Inflammatory macrophage treated with lipopolysaccharide for 4 hours (primary cell): ENCODE results near the gene PDAP1.
"Not testable (repeated sequence)": the region's sequence is repeated elsewhere in the genome, so short reads cannot be mapped to it uniquely, and the experiment has no call there.

Experiments
- DNase-seq: peaks from one replicate; pipeline ENCODE4 v3.0.0-alpha.2; 2020

The PDAP1 gene

GRCh38 chr7:99395616-99396327 lies 12.6 kb downstream of the PDAP1 start:
- DNase-seq, result no peak

- no peak for DNase-seq
Observed at GRCh38 chr7:99394188-99394502, 14.3 kb downstream of the PDAP1 start.

GRCh38 chr7:99393355-99394187 lies 14.8 kb downstream of the PDAP1 start:
- DNase-seq, result no peak

GRCh38 chr7:99392659-99393354 lies 15.6 kb downstream of the PDAP1 start:
- peak; percentile 44 for DNase-seq

- no peak for DNase-seq
Observed at GRCh38 chr7:99392046-99392445, 16.4 kb downstream of the PDAP1 start.

- DNase-seq, result no peak
Observed at GRCh38 chr7:99390941-99391602, 17.3 kb downstream of the PDAP1 start.

- DNase-seq, result no peak
Observed at GRCh38 chr7:99389772-99390171, 18.6 kb downstream of the PDAP1 start.

- DNase-seq, result no peak
Observed at GRCh38 chr7:99387912-99388311, 20.5 kb downstream of the PDAP1 start.

GRCh38 chr7:99387239-99387635 lies 21.2 kb downstream of the PDAP1 start:
- DNase-seq, result not testable (repeated sequence)

GRCh38 chr7:99386584-99387238 lies 21.7 kb downstream of the PDAP1 start:
- DNase-seq, result peak; percentile 72

- peak; percentile 43 for DNase-seq
Observed at GRCh38 chr7:99385564-99385963, 22.8 kb downstream of the PDAP1 start.

- DNase-seq, result no peak
Observed at GRCh38 chr7:99384523-99384922, 23.9 kb downstream of the PDAP1 start.

GRCh38 chr7:99383791-99384370 lies 24.5 kb downstream of the PDAP1 start:
- DNase-seq, result no peak

- DNase-seq, result no peak
Observed at GRCh38 chr7:99383203-99383602, 25.2 kb downstream of the PDAP1 start.

- DNase-seq, result no peak
Observed at GRCh38 chr7:99381664-99382075, 26.7 kb downstream of the PDAP1 start.

- peak; percentile 87 for DNase-seq
Observed at GRCh38 chr7:99380823-99381663, 27.4 kb downstream of the PDAP1 start.

- DNase-seq, result peak; percentile 99
Observed at GRCh38 chr7:99380032-99380822, 28.2 kb downstream of the PDAP1 start.

- DNase-seq, result not testable (repeated sequence)
Observed at GRCh38 chr7:99379693-99380031, 28.7 kb downstream of the PDAP1 start.

GRCh38 chr7:99379043-99379577 lies 29.3 kb downstream of the PDAP1 start:
- peak; percentile 96 for DNase-seq
